ENCODE results near the gene IKBKE.

The IKBKE gene

DNA sequence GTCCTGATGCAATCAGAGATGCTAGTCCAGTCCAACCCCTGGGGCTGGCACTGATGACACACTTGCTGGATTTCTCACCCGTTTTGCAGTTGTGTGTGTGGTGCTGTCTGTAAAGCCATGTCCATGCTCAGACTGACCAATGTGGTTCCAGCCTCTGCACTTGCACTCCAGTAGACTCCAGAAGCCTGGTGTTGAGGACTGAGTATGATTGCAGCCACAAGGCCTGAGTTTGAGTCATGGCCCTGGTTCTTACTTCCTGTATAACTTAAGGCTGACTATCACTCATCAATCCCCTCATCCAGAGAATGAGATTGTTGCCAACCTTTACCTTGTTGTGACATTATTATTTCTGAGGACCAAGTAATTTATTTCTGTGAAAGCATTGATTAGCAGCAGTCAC is 34.8 kb upstream of the IKBKE start:
- H3K27ac ChIP-seq, result no peak overlapping the region
- TF ChIP-seq, protein P1, sequence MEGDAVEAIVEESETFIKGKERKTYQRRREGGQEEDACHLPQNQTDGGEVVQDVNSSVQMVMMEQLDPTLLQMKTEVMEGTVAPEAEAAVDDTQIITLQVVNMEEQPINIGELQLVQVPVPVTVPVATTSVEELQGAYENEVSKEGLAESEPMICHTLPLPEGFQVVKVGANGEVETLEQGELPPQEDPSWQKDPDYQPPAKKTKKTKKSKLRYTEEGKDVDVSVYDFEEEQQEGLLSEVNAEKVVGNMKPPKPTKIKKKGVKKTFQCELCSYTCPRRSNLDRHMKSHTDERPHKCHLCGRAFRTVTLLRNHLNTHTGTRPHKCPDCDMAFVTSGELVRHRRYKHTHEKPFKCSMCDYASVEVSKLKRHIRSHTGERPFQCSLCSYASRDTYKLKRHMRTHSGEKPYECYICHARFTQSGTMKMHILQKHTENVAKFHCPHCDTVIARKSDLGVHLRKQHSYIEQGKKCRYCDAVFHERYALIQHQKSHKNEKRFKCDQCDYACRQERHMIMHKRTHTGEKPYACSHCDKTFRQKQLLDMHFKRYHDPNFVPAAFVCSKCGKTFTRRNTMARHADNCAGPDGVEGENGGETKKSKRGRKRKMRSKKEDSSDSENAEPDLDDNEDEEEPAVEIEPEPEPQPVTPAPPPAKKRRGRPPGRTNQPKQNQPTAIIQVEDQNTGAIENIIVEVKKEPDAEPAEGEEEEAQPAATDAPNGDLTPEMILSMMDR (conservative IDR thresholded peaks at IDR 0.05), result no peak
- TF ChIP-seq ZFX (IDR thresholded peaks at IDR 0.05), result no peak

DNA sequence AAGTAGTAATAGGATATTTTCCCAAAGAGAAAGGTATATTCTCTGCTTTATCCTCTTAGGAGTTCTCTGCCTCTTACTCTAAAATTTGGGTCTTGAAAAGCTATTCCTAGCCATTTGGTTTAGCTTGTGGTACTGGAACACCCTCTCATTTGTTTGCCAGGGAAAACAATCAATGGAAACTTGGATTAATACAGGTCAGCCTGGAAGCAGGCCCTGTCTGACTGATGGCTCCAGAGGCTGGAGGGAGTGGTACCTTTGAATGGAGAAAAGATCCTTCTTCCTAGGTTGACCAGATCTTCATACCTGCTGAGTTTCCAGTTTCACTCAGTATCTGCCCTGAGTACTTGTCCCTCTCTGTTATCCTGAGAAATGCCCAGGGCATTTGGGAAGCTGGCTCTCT is 31.7 kb upstream of the IKBKE start:
- no peak overlapping the region for H3K27ac ChIP-seq
- TF ChIP-seq, protein P1 (conservative IDR thresholded peaks at IDR 0.05), result no peak
- no peak for TF ChIP-seq ZFX (IDR thresholded peaks at IDR 0.05)

DNA sequence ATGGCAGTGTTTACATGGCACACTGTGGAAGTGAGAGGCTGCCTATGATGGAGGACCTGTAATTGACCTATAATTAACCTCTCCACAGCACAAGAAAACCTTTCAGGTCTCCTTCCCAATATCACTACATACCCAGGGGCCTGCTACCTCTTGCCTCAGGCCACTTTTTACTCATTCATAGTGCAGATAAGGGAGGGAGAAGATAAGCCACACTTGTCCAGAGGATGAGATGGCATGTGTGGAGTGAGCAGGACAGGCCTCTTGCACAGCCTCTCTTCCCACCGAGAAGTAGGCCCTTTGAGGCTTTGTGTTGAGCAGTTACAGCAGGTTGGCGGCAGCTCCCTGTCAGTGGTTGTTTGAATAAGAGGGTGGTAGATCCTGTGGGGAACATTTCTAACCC is 31.1 kb upstream of the IKBKE start:
- H3K27ac ChIP-seq, result no peak overlapping the region
- TF ChIP-seq, protein P1 (conservative IDR thresholded peaks at IDR 0.05), result no peak
- no peak for TF ChIP-seq ZFX (IDR thresholded peaks at IDR 0.05)

DNA sequence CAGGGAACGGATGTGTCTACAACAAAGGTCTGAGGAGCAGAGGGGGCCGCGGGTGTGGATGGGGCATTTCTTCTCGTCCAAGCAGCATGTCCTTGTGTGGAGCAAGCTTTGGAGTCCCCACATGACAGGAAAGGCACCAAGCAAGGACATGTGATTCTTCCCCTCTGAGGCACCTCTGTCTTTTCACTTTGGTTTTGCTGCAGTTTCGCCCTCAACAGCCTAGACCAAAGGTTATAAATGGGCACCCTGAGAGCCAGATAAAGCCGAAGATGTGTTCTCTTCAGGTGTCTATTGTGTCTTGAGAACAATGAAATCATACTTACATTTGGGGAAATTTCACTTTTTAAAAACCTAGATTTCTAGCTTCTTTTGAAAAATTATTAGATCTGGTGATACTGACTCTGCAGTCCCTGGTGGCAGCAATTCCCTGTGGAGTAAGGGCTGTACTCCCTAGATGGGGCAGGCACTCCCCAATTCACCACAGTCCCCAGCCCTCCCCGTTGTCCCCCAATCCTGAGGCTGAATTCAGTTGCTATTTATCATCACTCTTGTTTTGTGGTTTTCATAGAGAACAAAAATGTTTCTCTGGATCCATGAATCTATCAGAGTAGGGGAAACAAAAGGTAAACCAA is 28.8 kb upstream of the IKBKE start:
- no peak overlapping the region; the same call in 1 of the 2 replicates for H3K27ac ChIP-seq
- TF ChIP-seq ZFX (IDR thresholded peaks at IDR 0.05), result no peak
- TF ChIP-seq, protein P1 (conservative IDR thresholded peaks at IDR 0.05), result no peak

DNA sequence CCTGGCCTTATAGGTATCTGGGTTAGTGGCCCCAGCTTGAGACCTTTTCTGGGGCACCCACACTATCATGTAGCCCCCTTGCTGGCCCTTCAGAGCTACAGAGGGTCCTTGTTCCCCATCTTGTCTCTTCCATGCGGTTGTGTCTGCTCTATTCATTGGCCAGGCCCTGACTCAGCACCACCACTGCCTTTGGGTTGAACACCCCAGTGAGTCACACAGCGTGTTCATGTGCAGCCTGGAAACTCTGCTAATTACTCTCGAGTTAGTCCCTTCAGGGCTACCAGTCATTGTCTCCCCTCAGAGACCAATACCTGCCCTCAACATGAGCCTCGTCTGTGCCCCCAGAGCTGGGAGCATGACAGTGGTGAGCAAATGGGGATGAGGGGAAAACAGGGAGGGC is 28.2 kb upstream of the IKBKE start:
- TF ChIP-seq, protein P1 (conservative IDR thresholded peaks at IDR 0.05), result no peak
- TF ChIP-seq ZFX (IDR thresholded peaks at IDR 0.05), result no peak
- no peak overlapping the region; the same call in 1 of the 2 replicates for H3K27ac ChIP-seq

DNA sequence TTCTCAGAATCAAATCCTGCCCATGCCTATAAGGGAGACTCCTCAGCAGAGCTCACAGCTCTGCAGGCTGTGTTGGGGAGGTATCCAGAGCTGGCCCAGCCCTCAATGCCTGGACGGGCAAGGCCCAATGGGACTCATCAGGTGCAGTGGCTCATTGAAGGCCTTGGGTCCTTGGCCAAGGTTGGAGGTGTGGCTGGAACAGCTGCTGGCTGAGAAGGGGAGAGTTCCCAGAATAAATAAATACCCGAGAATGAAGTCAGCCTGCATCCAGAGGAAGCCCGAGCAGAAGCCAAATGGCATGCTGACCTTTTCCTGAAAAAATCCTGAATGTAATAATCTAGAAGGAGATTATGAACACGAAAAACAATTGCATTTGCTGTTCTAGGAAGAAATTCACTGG is 25.2 kb upstream of the IKBKE start:
- TF ChIP-seq ZFX (IDR thresholded peaks at IDR 0.05), result no peak
- TF ChIP-seq, protein P1 (conservative IDR thresholded peaks at IDR 0.05), result no peak
- no peak overlapping the region for H3K27ac ChIP-seq

DNA sequence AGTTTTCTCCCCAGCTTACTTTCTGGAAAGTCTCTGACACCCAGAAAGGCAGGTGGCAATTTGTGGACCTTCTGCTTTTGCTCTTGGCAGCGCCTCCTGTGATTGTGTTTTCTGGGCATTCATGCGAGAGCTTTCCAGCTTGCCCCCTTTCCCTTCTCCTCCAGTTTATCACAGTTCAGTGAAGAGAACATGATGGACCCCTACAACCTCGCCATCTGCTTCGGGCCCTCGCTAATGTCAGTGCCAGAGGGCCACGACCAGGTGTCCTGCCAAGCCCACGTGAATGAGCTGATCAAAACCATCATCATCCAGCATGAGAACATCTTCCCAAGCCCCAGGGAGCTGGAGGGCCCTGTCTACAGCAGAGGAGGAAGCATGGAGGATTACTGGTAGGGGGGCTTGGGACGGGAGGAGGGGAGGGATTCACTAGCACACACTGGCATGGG is 24.3 kb upstream of the IKBKE start:
- TF ChIP-seq ZFX (IDR thresholded peaks at IDR 0.05), result no peak
- TF ChIP-seq, protein P1 (conservative IDR thresholded peaks at IDR 0.05), result no peak
- no peak overlapping the region for H3K27ac ChIP-seq
